ENCODE data around the gene LTB4R. TPM values are rescaled to one million over a fixed set of nuclear protein-coding genes. Genes with fewer than 3 reads are reported as not detected.

The LTB4R gene
- total and polyA plus RNA-seq, 10 donors: 13.9 to 50.4 (median 32.1) TPM

DNA sequence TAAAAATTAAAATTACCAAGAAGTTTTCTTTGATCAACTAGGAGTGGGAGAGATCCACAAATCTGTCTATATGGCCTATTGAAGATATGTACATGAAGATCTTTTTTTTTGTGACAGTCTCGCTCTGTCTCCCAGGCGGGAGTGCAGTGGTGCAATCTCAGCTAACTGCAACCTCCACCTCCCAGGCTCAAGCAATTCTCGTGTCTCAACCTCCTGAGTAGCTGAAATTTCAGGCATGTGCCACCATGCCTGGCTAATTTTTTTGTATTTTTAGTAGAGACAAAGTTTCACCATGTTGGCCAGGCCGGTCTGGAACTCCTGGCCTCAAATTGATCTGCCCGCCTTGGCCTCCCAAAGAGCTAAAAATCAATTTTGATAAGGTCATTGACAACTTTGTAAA is 52.1 kb downstream of the LTB4R start:
- Histone ChIP-seq H3K9me3 (peaks cover 0 to 4% (median 0%) of the 10 kb centered on the region in 8 donors), H3K36me3 (no peaks in the 10 kb centered on the region), H3K27me3 (replicated peaks in 1 of 7) (peaks cover 0 to 48% (median 8%) of the 10 kb centered on the region in 7 donors), H3K4me1 (peaks cover 16 to 37% (median 35%) of the 10 kb centered on the region in 6 donors), H3K27ac (no peak overlapping the region), H3K4me3 (no peak overlapping the region)
- intact Hi-C loops (cut with DNase I; ENCODE audit: low total_unique reads): loop anchor here (10.0 kb wide), 1 partner anchor 51 kb away; no protein-coding TSS in a partner anchor
- WGBS, 5 donors: 84 to 96% (median 86%) methylated on average over 5 of the region's 5 CpGs
- TF ChIP-seq, protein P1, sequence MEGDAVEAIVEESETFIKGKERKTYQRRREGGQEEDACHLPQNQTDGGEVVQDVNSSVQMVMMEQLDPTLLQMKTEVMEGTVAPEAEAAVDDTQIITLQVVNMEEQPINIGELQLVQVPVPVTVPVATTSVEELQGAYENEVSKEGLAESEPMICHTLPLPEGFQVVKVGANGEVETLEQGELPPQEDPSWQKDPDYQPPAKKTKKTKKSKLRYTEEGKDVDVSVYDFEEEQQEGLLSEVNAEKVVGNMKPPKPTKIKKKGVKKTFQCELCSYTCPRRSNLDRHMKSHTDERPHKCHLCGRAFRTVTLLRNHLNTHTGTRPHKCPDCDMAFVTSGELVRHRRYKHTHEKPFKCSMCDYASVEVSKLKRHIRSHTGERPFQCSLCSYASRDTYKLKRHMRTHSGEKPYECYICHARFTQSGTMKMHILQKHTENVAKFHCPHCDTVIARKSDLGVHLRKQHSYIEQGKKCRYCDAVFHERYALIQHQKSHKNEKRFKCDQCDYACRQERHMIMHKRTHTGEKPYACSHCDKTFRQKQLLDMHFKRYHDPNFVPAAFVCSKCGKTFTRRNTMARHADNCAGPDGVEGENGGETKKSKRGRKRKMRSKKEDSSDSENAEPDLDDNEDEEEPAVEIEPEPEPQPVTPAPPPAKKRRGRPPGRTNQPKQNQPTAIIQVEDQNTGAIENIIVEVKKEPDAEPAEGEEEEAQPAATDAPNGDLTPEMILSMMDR (IDR thresholded peaks at IDR 0.05 in 8 of 11, conservative IDR thresholded peaks at IDR 0.05 in 3 of 11): no peak
- TF ChIP-seq POLR2AphosphoS5 (IDR thresholded peaks at IDR 0.05): no peak
- TF ChIP-seq POLR2A (IDR thresholded peaks at IDR 0.05): no peak
- no peak for DNase-seq

- H3K9me3 ChIP-seq: peaks cover 0 to 4% (median 0%) of the 10 kb centered on the region in 8 donors
- no peaks in the 10 kb centered on the region for H3K36me3 ChIP-seq
- TF ChIP-seq POLR2AphosphoS5 (IDR thresholded peaks at IDR 0.05): no peak
- TF ChIP-seq, protein P1 (IDR thresholded peaks at IDR 0.05 in 8 of 11, conservative IDR thresholded peaks at IDR 0.05 in 3 of 11): no peak
- no peak overlapping the region for H3K27ac ChIP-seq
- peaks cover 16 to 51% (median 39%) of the 10 kb centered on the region in 6 donors for H3K4me1 ChIP-seq
- intact Hi-C loops (cut with DNase I; ENCODE audit: low total_unique reads): loop anchor here (10.0 kb wide), 1 partner anchor 50 kb away; no protein-coding TSS in a partner anchor
- no peak for DNase-seq
- 76 to 94% (median 88%) methylated on average over 1 of the region's 1 CpG for WGBS, 5 donors
- no peak overlapping the region for H3K4me3 ChIP-seq
- peaks cover 0 to 60% (median 11%) of the 10 kb centered on the region in 7 donors for H3K27me3 ChIP-seq (replicated peaks in 1 of 7)
These were observed 53.5 kb downstream of the LTB4R start for GRCh38 chr14:24364841-24365240.

DNA sequence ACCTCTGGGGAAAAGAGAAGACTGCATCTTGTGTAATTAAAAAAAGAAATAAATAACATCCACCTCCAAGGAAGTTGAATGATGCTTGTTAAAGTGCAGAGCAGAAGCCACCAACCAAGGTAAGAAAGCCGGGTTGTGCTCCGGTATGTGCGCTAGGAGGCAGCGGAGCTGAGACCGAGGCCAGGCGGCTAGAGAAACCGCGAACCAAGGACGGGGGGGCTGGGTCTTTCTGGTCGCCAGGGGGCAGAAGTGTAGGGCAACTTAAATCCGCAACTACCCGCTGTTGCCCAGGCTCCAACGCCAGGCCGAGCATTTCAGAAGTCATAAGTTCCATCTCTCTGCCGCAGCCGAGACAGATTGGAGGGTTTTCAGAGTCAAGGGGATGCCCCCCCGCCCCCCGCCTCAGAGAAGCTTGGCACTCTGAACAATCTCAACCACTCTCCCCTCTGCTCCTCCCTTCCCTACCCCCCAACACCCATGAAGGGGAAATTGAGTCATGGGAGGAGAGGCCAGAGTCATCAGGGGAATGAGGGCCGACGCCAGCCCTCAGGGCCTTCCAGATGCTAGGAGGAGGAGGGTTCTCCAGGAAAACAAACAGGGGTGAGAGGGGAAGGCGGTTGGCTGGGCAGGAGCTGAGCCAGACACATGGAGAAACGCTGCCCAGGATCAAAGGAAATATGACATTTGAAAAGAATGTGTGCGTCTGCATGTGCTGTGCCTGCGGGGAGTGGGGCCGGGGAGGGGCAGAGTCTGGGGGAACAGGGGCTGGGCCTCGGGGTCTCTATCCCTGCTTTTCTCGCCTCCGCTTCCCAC is 54.5 kb downstream of the LTB4R start:
- no peaks in the 10 kb centered on the region for H3K36me3 ChIP-seq
- DNase-seq: peak; percentile 92
- peaks cover 0 to 63% (median 11%) of the 10 kb centered on the region in 7 donors for H3K27me3 ChIP-seq (replicated peaks in 1 of 7)
- H3K4me1 ChIP-seq: peaks cover 16 to 57% (median 41%) of the 10 kb centered on the region in 6 donors
- H3K4me3 ChIP-seq: peak overlapping the region in 7 of 8 donors; percentile 25 to 73 (median 37)
- peak; percentile 50 to 73 (median 62) for TF ChIP-seq POLR2AphosphoS5 (IDR thresholded peaks at IDR 0.05)
- TF ChIP-seq, protein P1 (IDR thresholded peaks at IDR 0.05 in 8 of 11, conservative IDR thresholded peaks at IDR 0.05 in 3 of 11): peak; percentile 64 to 95 (median 84)
- TF ChIP-seq POLR2A (IDR thresholded peaks at IDR 0.05): no peak
- 9 to 12% (median 10%) methylated on average over 26 to 28 of the region's 28 CpGs for WGBS, 5 donors
- H3K27ac ChIP-seq: peak overlapping the region; percentile 68 to 85 (median 80)
- no peaks in the 10 kb centered on the region for H3K9me3 ChIP-seq
- intact Hi-C loops (cut with DNase I; ENCODE audit: low total_unique reads): loop anchor here (10.0 kb wide), 1 partner anchor 49 kb away; no protein-coding TSS in a partner anchor

DNA sequence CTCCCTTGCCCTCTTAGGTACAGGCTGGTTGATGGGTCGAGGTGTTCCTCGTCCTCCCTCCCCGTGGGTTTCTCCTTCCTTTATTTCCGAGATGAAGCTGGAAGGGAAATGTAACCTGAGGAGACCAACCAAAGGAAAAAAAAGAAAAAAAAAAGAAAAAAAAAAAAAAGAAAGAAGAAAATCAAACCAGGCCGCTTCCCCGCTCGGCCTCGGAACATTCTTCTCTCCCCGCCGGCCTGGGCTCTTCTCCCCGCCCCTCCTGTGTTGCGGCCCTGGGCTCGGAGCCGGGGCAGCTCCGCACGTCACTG is 55.1 kb downstream of the LTB4R start:
- peaks cover 0 to 63% (median 11%) of the 10 kb centered on the region in 7 donors for H3K27me3 ChIP-seq (replicated peaks in 1 of 7)
- peaks cover 16 to 57% (median 41%) of the 10 kb centered on the region in 6 donors for H3K4me1 ChIP-seq
- peak overlapping the region; percentile 16 to 73 (median 36) for H3K4me3 ChIP-seq
- TF ChIP-seq POLR2A (IDR thresholded peaks at IDR 0.05) (no peak), POLR2AphosphoS5 (IDR thresholded peaks at IDR 0.05) (peak; percentile 84 to 86 (median 85))
- TF ChIP-seq, protein P1 (IDR thresholded peaks at IDR 0.05 in 8 of 11, conservative IDR thresholded peaks at IDR 0.05 in 3 of 11): no peak
- no peak for DNase-seq
- H3K36me3 ChIP-seq: no peaks in the 10 kb centered on the region
- intact Hi-C loops (cut with DNase I; ENCODE audit: low total_unique reads): loop anchor here (10.0 kb wide), 1 partner anchor 48 kb away; no protein-coding TSS in a partner anchor
- WGBS, 5 donors: 1 to 5% (median 3%) methylated on average over 16 of the region's 16 CpGs
- no peaks in the 10 kb centered on the region for H3K9me3 ChIP-seq
- H3K27ac ChIP-seq: peak overlapping the region; percentile 68 to 85 (median 80)

Measured in spleen (tissue), 11 donors.